ENCODE data around the gene B9D1.
A peak's percentile ranks its signal among the peaks of the same experiment; 100 is the strongest.

B9D1 gene

DNA sequence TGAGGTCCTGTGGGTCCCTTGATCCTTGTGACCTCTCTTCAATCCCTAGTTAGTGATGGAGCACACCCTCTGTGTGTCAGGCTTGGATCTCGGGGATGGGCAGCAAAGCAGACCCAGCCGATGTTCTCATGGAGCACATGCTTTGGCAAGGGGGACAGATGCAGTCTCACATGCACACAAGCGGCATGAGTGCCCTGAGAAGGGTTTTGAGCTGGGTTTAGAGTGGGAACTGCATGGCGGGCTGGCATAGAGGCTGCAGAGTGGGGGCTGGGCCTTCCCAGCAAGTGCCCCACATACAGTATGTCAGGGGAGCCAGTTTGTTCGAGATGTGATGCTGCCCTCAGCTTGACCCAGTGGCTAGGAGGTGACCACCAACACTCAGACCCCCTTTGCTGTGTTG lies 41.6 kb downstream of the B9D1 start:
- DNase-seq (ENCODE audit: low read depth), result no peak

- DNase-seq (ENCODE audit: low read depth), result no peak
These were observed 42.6 kb downstream of the B9D1 start for GRCh38 chr17:19319771-19320505.

DNA sequence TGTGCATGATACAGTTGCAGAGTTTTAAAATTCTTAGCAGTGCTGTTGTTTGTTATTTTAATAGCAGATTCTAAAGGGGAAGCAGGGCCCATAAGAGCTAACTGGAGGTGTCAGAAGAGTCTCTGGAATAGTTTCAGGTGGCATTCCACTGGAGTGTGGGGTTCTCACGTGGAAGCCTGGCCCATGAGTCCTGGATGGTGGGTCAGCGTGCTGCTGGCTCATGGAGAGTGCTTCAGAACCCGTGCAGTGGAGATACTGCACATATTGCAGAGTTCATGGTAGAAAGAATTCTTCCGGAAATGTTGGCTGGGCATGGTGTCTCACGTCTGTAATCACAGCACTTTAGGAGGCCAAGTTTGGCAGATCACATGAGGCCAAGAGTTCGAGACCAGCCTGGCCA lies 43.9 kb downstream of the B9D1 start:
- DNase-seq (ENCODE audit: low read depth), result no peak

GRCh38 chr17:19317359-19318095 lies 45.0 kb downstream of the B9D1 start:
- no peak for DNase-seq (ENCODE audit: low read depth)

- no peak for DNase-seq (ENCODE audit: low read depth)
These were observed 45.7 kb downstream of the B9D1 start for GRCh38 chr17:19316761-19317358.

DNA sequence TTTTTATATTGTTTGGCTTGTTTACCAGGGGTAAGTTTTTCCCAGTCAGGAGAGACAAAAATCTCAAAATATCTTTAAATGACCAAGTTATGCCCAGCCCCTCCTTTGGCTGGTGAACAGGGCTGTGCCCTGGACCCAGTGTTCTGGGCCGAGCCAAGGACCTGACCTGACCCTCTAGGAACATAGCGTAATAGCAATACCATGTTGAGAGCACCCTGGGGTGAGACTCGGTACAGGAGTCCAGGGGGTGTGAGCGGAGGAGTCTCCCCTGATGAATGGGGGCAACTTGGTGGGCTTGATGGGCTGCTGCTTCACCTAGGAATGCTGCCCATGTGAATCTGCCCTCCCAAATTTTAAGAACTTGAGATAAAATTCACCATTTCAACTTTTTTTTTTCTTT lies 47.4 kb downstream of the B9D1 start:
- no peak for DNase-seq (ENCODE audit: low read depth)

- no peak for DNase-seq (ENCODE audit: low read depth)
These were observed 48.5 kb downstream of the B9D1 start for GRCh38 chr17:19313746-19314651.

DNA sequence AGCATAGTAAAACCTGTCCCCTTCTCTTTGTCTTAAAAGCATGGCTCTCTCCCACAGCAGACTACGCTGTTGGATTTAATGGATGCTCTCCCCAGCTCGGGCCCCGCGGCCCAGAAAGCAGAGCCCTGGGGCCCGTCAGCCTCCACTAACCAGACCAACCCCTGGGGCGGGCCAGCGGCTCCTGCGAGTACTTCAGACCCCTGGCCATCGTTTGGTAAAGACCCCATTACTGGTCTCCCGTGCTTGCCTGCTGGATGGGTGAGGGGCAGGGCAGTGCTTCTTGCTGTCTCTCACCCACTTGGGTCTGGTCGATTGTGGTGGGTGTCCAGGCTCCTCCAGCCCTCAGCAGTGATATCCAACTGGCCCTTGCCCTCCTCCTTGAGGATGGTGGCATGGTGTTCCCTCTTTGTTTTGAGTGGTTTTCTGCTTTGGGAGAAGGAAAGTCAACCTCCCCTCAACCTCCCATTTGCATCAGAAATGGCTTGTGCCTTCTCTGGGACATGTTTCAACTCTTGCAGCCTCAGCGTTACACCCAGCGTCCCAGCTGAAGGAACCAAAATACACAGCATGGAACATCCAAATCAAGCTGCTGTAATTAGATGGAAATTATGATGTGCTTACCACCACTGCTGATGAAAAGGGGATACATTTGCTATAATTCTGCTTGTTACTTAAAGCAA lies 49.3 kb downstream of the B9D1 start:
- DNase-seq (ENCODE audit: low read depth), result no peak

GRCh38 chr17:19312406-19312805 lies 50.1 kb downstream of the B9D1 start:
- no peak for DNase-seq (ENCODE audit: low read depth)

DNA sequence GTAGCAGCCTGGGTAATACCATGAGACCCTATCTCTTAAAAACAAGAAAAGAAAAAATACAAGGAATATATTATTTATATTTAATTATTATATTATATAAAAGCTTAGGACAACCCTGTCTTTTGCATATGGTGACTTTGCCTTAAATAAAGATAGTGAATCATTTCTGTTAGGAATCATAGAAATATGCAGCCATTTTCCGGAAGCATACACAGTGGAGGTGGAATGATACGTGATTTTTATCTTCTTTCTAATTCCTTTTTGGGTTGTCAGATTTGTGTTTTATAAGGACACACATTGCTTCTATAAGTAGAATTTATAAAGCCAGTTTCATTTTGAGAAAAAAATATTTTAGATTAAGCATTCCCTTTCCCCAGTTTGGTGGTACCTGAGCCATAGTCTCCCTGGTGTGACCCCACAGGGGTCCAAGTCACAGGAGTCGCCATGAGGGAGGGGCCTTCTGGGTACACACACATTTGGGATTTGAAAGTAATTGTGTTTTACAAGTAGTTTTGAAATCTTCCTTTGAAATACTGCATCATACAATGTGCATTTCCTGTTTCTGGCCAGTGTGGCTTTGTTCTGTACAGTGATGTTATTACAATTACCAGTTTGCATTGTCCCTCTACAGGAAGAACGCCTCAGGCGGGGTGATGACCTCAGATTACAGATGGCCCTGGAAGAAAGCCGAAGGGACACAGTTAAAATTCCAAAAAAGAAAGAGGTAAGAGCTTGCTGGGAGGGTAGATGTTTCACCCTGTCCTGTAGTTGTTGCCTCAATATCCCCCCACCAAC lies 50.9 kb downstream of the B9D1 start:
- no peak for DNase-seq (ENCODE audit: low read depth)

GRCh38 chr17:19311016-19311415 lies 51.5 kb downstream of the B9D1 start:
- DNase-seq (ENCODE audit: low read depth), result no peak

GRCh38 chr17:19310151-19310550 lies 52.4 kb downstream of the B9D1 start:
- DNase-seq (ENCODE audit: low read depth), result no peak

DNA sequence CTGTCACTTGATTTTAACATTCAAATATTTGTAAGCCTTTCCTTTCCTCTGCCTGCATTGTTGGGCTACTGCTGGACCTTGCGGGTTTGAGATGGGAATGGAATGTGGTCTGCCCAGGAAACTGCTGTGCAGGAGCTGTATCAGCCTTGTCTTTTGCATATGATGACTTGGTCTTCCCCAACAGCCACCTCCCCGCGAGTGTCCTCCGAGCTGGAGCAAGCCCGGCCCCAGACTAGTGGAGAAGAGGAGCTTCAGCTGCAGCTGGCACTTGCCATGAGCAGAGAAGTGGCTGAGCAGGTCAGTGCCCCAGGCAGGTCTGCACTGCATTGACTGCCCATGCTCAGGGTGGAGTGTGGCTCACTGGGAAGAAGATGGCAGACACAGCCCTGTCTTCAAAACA lies 52.8 kb downstream of the B9D1 start:
- no peak for DNase-seq (ENCODE audit: low read depth)

DNA sequence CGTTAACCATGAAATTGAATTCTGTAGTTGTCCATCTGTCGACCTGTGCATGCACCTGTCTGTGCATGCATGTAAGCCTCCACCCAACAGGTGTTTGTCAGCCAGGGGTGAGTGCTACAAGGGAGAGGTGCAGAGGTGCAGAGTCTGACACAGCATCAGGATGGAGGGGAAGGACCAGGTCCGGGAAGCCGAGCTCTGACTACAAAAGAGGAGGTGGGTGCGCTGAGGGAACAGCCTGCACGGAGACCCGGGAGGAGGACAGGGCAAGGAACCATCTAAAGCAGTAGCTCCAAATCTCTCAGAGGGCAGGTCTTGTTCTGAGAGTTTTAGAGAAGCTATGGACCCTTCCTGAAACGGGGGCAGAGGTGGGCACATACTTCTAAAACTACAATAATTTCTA lies 54.1 kb downstream of the B9D1 start:
- no peak for DNase-seq (ENCODE audit: low read depth)

GRCh38 chr17:19307521-19307920 lies 55.0 kb downstream of the B9D1 start:
- no peak for DNase-seq (ENCODE audit: low read depth)

DNA sequence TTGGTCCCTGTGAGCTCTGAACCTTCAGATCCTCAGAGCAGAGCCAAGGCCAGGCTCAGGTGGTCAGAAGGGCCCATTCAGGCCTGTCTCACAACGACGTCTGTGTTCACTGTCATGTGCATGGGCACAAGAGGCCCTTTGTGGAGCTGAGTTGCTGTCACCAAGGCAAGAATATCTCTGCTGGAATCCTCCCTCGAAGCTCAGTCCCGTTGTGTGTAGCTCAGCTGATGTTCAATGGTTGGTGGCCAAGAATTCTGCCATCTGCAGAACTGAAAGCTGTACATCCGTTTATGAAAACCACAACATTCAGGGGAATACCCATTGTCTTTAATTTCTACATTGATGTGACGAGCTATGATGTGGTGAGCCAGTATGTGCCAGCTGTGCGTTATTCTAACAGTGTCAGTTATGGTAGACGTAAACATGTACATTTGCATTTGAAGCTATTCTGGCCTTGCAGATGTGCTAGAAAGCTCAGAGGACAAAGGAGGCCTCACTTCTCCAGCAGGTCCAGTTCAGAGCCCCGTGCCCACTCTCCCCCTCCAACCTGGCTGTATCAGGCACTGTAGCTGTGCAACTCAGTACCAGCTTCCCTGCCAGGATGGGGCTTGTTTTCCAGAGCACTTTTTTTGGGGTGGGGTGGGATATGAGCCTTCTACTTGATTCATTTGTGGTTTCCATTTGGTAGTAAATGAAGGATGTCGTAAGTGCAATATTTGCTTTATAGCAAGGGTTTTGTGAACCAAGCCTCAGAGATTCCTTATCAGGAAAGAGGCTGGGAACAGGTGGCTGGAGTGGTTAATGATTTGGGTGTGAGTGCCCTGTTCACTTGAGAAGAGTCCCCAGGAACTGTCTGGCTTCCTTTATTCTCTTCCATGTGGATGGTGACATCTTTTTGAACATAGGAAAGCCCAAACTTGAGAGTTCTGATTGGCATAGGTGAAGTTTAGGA lies 56.1 kb downstream of the B9D1 start:
- DNase-seq (ENCODE audit: low read depth), result peak; percentile 11

DNA sequence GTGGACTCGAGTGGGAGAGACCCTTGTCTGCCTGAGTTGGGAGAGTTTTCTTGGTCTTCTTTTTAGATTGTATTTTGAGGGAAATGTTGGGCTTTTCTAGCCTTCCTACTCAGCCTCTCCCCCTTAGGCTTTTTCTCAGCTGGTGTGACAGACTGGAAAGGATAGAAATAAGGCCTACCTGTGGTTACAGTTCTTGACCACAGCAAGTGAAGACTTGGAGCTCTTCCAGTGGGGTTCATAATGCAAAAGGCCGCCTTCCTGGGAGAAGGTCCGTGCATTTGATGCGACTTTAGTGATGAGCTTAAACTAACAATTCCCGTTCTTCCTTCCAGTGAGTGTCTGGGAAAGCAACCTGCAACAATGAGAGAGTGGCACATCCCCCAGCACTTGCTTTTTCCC lies 56.8 kb downstream of the B9D1 start:
- DNase-seq (ENCODE audit: low read depth), result no peak

DNA sequence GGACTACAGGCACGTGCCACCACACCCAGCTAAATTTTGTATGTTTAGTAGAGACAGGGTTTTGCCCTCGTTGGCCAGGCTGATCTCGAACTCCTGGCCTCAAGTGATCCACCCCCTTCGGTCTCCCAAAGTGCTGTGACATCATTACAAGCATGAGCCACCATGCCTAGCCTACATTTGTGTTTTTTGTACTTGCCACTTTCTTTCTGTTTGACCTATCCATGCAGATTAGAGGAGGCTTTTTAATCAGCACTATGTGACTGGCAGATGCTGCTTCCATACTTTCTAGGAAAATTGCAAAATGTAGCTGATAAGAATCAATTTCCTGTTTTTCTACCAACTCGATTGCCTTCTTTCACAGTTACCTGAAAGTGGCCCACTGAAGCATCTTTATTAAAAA lies 57.3 kb downstream of the B9D1 start:
- DNase-seq (ENCODE audit: low read depth), result no peak

DNA sequence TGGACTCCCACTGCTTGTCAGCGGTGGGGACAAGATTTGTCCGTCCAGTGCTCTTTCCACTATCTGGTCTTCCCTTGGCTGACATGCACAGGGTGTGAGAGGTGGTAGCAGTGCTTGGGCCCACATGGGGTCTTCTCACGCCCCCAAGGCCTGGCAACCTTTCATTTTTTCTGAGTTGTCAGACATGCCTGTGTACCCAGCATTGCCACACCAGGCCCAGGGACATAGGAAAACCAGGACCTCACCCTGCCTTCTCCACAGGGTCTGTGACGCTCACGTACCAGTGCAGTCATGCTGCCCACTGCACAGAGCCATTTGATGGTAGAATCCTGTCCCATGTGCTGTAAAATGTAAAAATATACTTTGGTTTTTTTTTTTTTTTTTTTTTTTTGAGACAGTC lies 57.8 kb downstream of the B9D1 start:
- DNase-seq (ENCODE audit: low read depth), result no peak

- DNase-seq (ENCODE audit: low read depth), result no peak
These were observed 58.3 kb downstream of the B9D1 start for GRCh38 chr17:19304209-19304608.
